Gastrocnemius medialis (tissue), 4 donors: Measurements from ENCODE around the gene LCT.

Source experiments
- POLR2A ChIP-seq, 2 donors: fragments of 450-650 bp; IDR thresholded peaks; one replicate each; pipeline ENCODE4 v1.6.1; 2017; ENCODE audit warnings: antibody characterized with exemption in 2 of 2, mild to moderate bottlenecking in 2 of 2, moderate library complexity in 2 of 2
- TF ChIP-seq, protein P1 (sequence below), 5 experiments: fragments of 450-650 bp in 3 of 5; fragments of 200-600 bp in 2 of 5; sonication (generic) in 2 of 5; IDR thresholded peaks in 4 of 5; conservative IDR thresholded peaks in 1 of 5; 1 replicate in 4 of 5; 2 replicates in 1 of 5; pipeline ENCODE4 v1.5.1; 2016 to 2019; ENCODE audit warnings: antibody characterized with exemption in 5 of 5, mild to moderate bottlenecking in 3 of 5, moderate library complexity in 3 of 5

DNA sequence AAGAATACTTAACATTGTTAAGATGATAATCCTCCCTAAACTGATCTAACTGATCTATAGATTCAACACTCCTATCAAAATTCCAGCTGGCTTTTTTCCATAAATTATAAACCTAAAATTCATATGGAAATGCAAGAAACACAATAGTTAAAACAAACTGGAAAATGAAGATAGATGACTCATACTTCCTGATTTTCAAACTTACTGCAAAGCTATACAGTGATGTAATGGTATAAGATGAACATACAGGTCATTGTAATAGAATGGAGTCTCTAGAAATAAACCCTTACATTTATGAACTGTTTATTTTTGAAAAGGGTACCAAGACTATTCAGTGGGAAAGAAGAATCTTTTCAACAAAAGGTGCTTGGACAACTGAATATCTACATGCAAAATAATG, 63.1 kb downstream of the LCT start:
- no peak for TF ChIP-seq POLR2A (IDR thresholded peaks at IDR 0.05)
- TF ChIP-seq, protein P1, sequence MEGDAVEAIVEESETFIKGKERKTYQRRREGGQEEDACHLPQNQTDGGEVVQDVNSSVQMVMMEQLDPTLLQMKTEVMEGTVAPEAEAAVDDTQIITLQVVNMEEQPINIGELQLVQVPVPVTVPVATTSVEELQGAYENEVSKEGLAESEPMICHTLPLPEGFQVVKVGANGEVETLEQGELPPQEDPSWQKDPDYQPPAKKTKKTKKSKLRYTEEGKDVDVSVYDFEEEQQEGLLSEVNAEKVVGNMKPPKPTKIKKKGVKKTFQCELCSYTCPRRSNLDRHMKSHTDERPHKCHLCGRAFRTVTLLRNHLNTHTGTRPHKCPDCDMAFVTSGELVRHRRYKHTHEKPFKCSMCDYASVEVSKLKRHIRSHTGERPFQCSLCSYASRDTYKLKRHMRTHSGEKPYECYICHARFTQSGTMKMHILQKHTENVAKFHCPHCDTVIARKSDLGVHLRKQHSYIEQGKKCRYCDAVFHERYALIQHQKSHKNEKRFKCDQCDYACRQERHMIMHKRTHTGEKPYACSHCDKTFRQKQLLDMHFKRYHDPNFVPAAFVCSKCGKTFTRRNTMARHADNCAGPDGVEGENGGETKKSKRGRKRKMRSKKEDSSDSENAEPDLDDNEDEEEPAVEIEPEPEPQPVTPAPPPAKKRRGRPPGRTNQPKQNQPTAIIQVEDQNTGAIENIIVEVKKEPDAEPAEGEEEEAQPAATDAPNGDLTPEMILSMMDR (IDR thresholded peaks at IDR 0.05 in 4 of 5, conservative IDR thresholded peaks at IDR 0.05 in 1 of 5): no peak
